ENCODE measurements around the gene APOL2.
"Not testable (repeated sequence)": the region's sequence is repeated elsewhere in the genome, so short reads cannot be mapped to it uniquely, and the experiment has no call there.

Gene APOL2

DNA sequence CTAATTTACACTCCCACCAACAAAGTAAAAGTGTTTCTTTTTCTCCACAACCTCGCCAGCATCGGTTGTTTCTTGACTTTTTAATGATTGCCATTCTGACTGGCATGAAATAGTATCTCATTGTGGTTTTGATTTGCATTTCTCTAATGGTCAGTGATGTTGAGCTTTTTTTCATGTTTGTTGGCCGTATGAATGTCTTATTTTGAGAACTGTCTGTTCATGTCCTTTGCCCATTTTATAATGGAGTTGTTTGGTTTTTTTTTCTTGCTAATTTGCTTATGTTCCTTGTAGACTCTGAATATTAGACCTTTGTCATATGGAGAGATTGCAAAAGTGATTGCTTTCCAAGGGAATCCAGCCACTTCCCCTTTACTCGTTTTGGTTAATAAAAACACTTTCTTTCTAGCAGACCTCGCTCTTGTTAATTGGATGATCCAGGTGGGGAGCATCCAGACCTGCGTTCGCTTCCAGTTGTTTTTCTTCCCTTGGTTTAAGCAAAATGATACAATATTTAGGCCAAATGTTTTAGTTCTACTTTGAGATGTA is 20.6 kb downstream of the APOL2 start:
- TF ChIP-seq, protein P1, sequence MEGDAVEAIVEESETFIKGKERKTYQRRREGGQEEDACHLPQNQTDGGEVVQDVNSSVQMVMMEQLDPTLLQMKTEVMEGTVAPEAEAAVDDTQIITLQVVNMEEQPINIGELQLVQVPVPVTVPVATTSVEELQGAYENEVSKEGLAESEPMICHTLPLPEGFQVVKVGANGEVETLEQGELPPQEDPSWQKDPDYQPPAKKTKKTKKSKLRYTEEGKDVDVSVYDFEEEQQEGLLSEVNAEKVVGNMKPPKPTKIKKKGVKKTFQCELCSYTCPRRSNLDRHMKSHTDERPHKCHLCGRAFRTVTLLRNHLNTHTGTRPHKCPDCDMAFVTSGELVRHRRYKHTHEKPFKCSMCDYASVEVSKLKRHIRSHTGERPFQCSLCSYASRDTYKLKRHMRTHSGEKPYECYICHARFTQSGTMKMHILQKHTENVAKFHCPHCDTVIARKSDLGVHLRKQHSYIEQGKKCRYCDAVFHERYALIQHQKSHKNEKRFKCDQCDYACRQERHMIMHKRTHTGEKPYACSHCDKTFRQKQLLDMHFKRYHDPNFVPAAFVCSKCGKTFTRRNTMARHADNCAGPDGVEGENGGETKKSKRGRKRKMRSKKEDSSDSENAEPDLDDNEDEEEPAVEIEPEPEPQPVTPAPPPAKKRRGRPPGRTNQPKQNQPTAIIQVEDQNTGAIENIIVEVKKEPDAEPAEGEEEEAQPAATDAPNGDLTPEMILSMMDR (IDR thresholded peaks at IDR 0.05; ENCODE audit: borderline replicate concordance, insufficient read depth, low read depth, low read length) = no peak

DNA sequence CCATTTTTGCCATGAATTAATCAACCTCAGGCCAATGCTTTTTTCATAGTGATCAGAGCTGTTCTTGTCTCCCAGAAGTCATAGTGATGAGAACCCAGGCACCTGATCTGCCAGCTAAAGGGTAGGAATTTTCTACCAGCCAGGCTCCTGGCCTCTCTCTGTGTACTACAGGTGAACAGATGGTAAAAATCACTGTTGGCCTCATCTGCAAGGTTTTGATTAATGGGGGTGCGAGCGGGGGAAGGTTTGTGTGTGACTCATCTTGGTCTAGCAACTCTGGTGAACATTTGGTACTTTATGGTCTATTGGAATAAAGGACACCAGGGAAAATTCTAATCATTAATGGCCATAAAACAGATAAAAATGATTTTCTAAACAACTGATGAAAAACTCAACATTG is 23.3 kb downstream of the APOL2 start:
- no peak overlapping the region for H3K4me3 ChIP-seq (ENCODE audit: low read depth, low read length)
- TF ChIP-seq, protein P1 (IDR thresholded peaks at IDR 0.05; ENCODE audit: borderline replicate concordance, insufficient read depth, low read depth, low read length) = no peak

More for the DNA sequence above, 20.6 kb downstream of the APOL2 start:
- no peak overlapping the region for H3K4me3 ChIP-seq (ENCODE audit: low read depth, low read length)

DNA sequence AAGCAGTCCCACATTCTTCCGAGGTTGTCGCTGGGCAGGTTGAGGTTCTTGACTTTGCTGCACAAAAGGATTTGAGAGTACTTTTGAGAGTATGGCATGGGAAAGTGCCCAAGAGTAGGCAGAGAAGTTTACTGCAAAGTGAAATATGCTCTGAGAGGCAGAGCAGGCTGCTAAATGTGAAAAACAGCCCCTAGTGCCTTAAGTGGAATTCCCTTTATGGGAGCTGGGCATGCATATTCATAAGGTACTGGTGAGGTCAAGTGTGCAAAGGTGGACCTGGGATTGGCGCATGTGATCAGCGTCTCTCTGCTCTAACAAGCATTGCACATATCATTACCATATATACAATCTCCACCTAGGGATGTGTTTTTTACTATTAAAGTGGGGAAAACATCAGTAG is 25.7 kb downstream of the APOL2 start:
- TF ChIP-seq, protein P1 (IDR thresholded peaks at IDR 0.05; ENCODE audit: borderline replicate concordance, insufficient read depth, low read depth, low read length) = no peak
- no peak overlapping the region for H3K4me3 ChIP-seq (ENCODE audit: low read depth, low read length)

DNA sequence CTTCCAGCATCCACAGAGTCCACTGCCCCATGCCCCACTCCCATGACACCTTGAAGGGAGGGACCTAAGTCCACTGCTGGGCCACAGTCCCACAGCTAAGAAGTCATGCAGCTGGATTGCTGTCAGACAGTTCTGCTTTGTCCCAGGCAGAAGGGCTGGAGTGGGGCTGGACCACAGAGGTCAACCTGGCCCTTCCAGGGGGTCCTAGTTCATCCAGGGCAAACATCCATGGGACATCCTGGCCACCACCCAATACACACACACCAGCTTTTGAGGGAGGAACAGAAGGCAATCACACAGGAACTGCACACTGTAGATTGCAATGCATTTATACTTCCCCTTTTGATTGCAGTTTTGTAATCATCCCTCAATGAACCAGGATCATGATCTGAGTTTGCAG is 26.4 kb downstream of the APOL2 start:
- no peak overlapping the region for H3K4me3 ChIP-seq (ENCODE audit: low read depth, low read length)
- TF ChIP-seq, protein P1 (IDR thresholded peaks at IDR 0.05; ENCODE audit: borderline replicate concordance, insufficient read depth, low read depth, low read length) = no peak

DNA sequence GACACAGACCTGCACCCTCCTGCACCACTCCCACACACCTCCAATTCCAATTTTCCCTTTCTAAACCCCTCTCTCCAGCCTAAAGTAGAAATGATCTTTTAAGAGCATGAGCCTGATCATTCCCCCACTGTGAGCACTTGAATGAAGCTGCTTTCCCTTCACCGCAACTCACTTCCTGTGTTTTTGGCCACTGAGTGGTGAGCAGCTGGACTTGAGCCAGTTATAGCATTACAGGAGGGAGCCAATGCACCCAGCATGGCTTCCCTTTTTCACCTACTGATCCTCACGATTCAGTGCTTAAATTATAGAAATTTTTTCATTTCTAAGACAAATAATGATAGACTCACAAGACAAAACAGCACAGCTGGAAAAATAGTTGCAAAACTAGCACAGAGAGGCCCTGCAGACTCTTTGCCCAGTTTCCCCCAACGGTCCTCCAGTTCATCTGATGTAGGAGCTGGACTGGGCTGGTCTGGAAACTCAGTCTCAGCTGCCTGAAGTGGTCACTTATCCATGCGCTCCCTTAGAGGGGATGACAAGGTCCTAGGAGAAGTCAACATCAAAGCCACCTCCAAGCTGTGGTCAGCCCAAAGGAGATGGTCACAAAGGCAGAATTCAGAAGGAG is 28.0 kb downstream of the APOL2 start:
- H3K4me3 ChIP-seq (ENCODE audit: low read depth, low read length) = no peak overlapping the region
- TF ChIP-seq, protein P1 (IDR thresholded peaks at IDR 0.05; ENCODE audit: borderline replicate concordance, insufficient read depth, low read depth, low read length) = no peak

DNA sequence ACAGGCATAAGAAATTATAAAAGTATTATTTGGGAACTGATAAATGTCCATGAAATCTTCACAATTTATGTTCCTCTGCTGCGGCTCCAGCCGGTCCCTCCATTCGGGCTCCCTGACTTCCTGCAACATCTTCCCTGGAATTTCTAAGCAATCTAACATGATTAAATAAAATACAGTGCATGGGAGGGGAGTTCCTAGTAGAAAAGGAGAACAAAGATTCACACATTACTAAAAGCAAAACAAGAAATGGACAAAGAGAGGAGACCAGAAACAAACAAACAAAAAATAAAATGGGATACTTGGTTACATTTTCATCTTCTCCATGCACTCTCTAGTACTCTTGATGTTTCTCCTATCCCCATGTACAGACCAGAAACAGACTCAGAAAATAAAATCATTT is 29.1 kb downstream of the APOL2 start:
- TF ChIP-seq, protein P1 (IDR thresholded peaks at IDR 0.05; ENCODE audit: borderline replicate concordance, insufficient read depth, low read depth, low read length) = no peak
- no peak overlapping the region for H3K4me3 ChIP-seq (ENCODE audit: low read depth, low read length)

DNA sequence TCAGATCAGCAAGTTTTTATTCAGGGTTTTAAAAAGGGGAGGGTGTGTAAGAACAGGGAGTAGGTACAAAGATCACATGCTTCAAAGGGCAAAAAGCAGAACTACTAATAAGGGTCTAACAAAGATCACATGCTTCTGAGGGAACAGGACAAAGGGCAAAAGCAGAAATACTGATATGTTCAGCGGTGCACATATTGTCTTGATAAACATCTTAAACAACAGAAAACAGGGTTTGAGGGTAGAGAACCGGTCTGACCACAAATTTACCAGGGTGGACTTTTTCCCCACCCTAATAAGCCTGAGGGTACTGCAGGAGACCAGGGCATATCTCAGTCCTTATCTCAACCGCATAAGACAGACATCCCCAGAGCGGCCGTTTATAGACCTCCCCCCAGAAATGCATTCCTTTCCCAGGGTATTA is 29.8 kb downstream of the APOL2 start:
- H3K4me3 ChIP-seq (ENCODE audit: low read depth, low read length) = not testable (repeated sequence)

Measured in GM12875 (cell line).